Endothelial cell of umbilical vein (primary cell): Measurements from ENCODE around the gene KISS1R. TPM values are rescaled to one million over a fixed set of nuclear protein-coding genes. Genes with fewer than 3 reads are reported as not detected.

Source experiments
- BruUV-seq: library from RNA; stranded (reverse); fragments of 400-500 nt; replicated peaks from 2 replicates; lab custom pipeline; 2021; lab: Mats Ljungman, UMichigan
- CTCF ChIA-PET: fragments of 300-600, 350-600 bp; sonication (Branson Sonifier 250); formaldehyde crosslinking; loops from one replicate; lab custom pipeline; 2021; ENCODE audit warnings: antibody characterized with exemption, inconsistent platforms; lab: Charles Lee
- POLR2A ChIA-PET: fragments of 300-600, 350-600 bp; sonication (Branson Sonifier 250); formaldehyde crosslinking; loops from one replicate; lab custom pipeline; 2021; ENCODE audit warnings: antibody characterized with exemption, inconsistent platforms; lab: Charles Lee
- DNase-seq: peaks from one replicate; pipeline ENCODE4 v3.0.0-alpha.2; 2011; ENCODE audit warnings: low read depth, low spot score
- FAIRE-seq: peaks from 2 replicates; lab custom pipeline; 2011; peaks lifted over from hg19 to GRCh38; lab: Jason Lieb, UNC
- H2AFZ ChIP-seq: 2 replicates; pipeline ENCODE4 v1.6.0; 2012; ENCODE audit warnings: low read depth, low read length, control low read depth, inconsistent platforms
- H3K27ac ChIP-seq: 2 replicates; pipeline ENCODE4 v1.5.1; 2011; ENCODE audit warnings: low read depth, mild to moderate bottlenecking, control low read depth, low read length, moderate library complexity; ENCODE audit not compliant: insufficient read depth
- H3K27me3 ChIP-seq, 2 experiments: 2 replicates each; pipeline versions ENCODE4 v1.6.0 to v1.6.1; 2011; ENCODE audit warnings: low read length in 2 of 2, mixed read lengths in 1 of 2; ENCODE audit not compliant: control insufficient read depth in 2 of 2, insufficient read depth in 2 of 2
- H3K36me3 ChIP-seq, 2 experiments: 2 replicates in 1 of 2; 3 replicates in 1 of 2; pipeline ENCODE4 v1.5.1; 2011; ENCODE audit warnings: low read length in 2 of 2, mild to moderate bottlenecking in 1 of 2, moderate library complexity in 1 of 2; ENCODE audit not compliant: control insufficient read depth in 2 of 2, insufficient read depth in 2 of 2; ENCODE audit errors: extremely low read depth in 1 of 2
- H3K4me1 ChIP-seq: 3 replicates; pipeline ENCODE4 v1.5.1; 2011; ENCODE audit warnings: mild to moderate bottlenecking, low read length; ENCODE audit not compliant: control insufficient read depth, insufficient read depth; ENCODE audit errors: extremely low read depth
- H3K4me2 ChIP-seq: 2 replicates; pipeline ENCODE4 v1.6.1; 2011; ENCODE audit warnings: low read length, control low read depth, mixed read lengths; ENCODE audit not compliant: insufficient read depth
- H3K4me3 ChIP-seq, 3 experiments: fragments of 200-600 bp in 1 of 3; sonication (generic), shearing (Covaris generic) in 1 of 3; replicated peaks in 1 of 3; 2 replicates each; pipeline ENCODE4 v1.5.1; 2011 to 2016; ENCODE audit warnings: control low read depth in 3 of 3, low read length in 3 of 3, mild to moderate bottlenecking in 2 of 3, inconsistent platforms in 1 of 3, low read depth in 1 of 3, moderate library complexity in 1 of 3; ENCODE audit not compliant: insufficient read depth in 1 of 3
- H3K79me2 ChIP-seq: 2 replicates; pipeline ENCODE4 v1.6.0; 2012; ENCODE audit warnings: low read length, inconsistent platforms; ENCODE audit not compliant: control insufficient read depth, insufficient read depth
- H3K9ac ChIP-seq: replicated peaks from 2 replicates; pipeline ENCODE3; 2011; ENCODE audit warnings: low read length, control low read depth; ENCODE audit not compliant: insufficient read depth; ENCODE audit errors: extremely low read depth
- H3K9me1 ChIP-seq: replicated peaks from 3 replicates; pipeline ENCODE4 v1.6.0; 2011; ENCODE audit warnings: mild to moderate bottlenecking, low read length; ENCODE audit not compliant: control insufficient read depth, insufficient read depth; ENCODE audit errors: extremely low read depth
- H3K9me3 ChIP-seq: replicated peaks from 2 replicates; pipeline ENCODE4 v1.5.1; 2012; ENCODE audit warnings: low read length, inconsistent platforms; ENCODE audit not compliant: control insufficient read depth, insufficient read depth
- H4K20me1 ChIP-seq: replicated peaks from 2 replicates; pipeline ENCODE3; 2011; ENCODE audit warnings: mild to moderate bottlenecking, low read length; ENCODE audit not compliant: control insufficient read depth, insufficient read depth; ENCODE audit errors: extremely low read depth
- CTCF ChIP-seq, 2 donors: IDR thresholded peaks; 1 replicate in 1 of 2; 2 replicates in 1 of 2; pipeline ENCODE4 v1.5.1; 2011; ENCODE audit warnings: low read length in 2 of 2, mild to moderate bottlenecking in 2 of 2, moderate library complexity in 2 of 2, control low read depth in 1 of 2, inconsistent platforms in 1 of 2, low read depth in 1 of 2; ENCODE audit not compliant: insufficient read depth in 1 of 2; ENCODE audit errors: extremely low read depth in 1 of 2
- EZH2 ChIP-seq: IDR thresholded peaks from 2 replicates; pipeline ENCODE4 v1.6.1; 2012; ENCODE audit warnings: borderline replicate concordance, low read depth, mild to moderate bottlenecking, moderate library complexity, low read length, inconsistent platforms; ENCODE audit not compliant: severe bottlenecking
- FOS ChIP-seq: IDR thresholded peaks from 2 replicates; pipeline ENCODE4 v1.6.1; 2011; ENCODE audit warnings: mild to moderate bottlenecking, low read length, moderate library complexity, borderline replicate concordance; ENCODE audit not compliant: insufficient read depth
- GATA2 ChIP-seq: IDR thresholded peaks from 2 replicates; pipeline ENCODE4 v1.7.0; 2011; ENCODE audit warnings: low read depth, mild to moderate bottlenecking, moderate library complexity, mixed read lengths, low read length; ENCODE audit not compliant: insufficient read length, insufficient read depth
- JUN ChIP-seq: IDR thresholded peaks from 2 replicates; pipeline ENCODE4 v1.6.1; 2011; ENCODE audit warnings: borderline replicate concordance, low read depth; ENCODE audit not compliant: insufficient read length, insufficient read depth
- MAX ChIP-seq: IDR thresholded peaks from 2 replicates; pipeline ENCODE4 v1.6.1; 2011; ENCODE audit not compliant: insufficient read depth, insufficient read length
- MYC ChIP-seq: IDR thresholded peaks from one replicate; pipeline ENCODE4 v1.6.1; 2011; ENCODE audit warnings: mild to moderate bottlenecking, low read depth, low read length
- POLR2A ChIP-seq: IDR thresholded peaks from 2 replicates; pipeline ENCODE4 v1.6.1; 2012; ENCODE audit warnings: low read depth, mild to moderate bottlenecking, control low read depth, low read length
- POLR2AphosphoS5 ChIP-seq: IDR thresholded peaks from 2 replicates; pipeline ENCODE4 v1.6.1; 2012; ENCODE audit warnings: low read depth, mild to moderate bottlenecking, control low read depth, low read length, moderate library complexity; ENCODE audit not compliant: insufficient read depth
- dilution Hi-C: fragments of 300-500 bp; cut with MboI; formaldehyde crosslinking; loops from one replicate; pipeline ENCODE4 v1.15.0; 2019; ENCODE audit warnings: low sequenced_read_pairs; ENCODE audit not compliant: extremely low pct_ligation_motif_present
- intact Hi-C: fragments of 100-400 bp; cut with micrococcal nuclease; formaldehyde crosslinking; loops from one replicate; pipeline ENCODE4 v1.10.0; 2022
- polyA plus RNA-seq, 4 experiments: library from polyadenylated mRNA; depleted of rRNA in 3 of 4; stranded (reverse) in 3 of 4; unstranded in 1 of 4; fragments of >200 nt; gene quantifications; 2 replicates each; pipeline versions ENCODE4 v1.2.1 to v1.2.3, GENCODE V29; 2011 to 2012; ENCODE audit warnings: missing spikeins in 1 of 4
- total RNA-seq: library from RNA; stranded (reverse); gene quantifications from 2 replicates; pipeline ENCODE4 v1.2.3, GENCODE V29; 2021

The KISS1R gene
- total and polyA plus RNA-seq, 2 donors (not counting 3 experiments of a cell fraction or from before 2014, with no cell fraction given) = not detected

GRCh38 chr19:937259-937694 is 20.1 kb downstream of the KISS1R start:
- no TSS peak for BruUV-seq
- Histone ChIP-seq H3K27ac (no peak overlapping the region), H2AFZ (no peak overlapping the region), H3K4me3 (no peak overlapping the region), H3K4me2 (no peak overlapping the region), H3K4me1 (peaks cover 30% of the 10 kb centered on the region), H4K20me1 (no peaks in the 10 kb centered on the region), H3K9ac (no peak overlapping the region), H3K9me1 (no peaks in the 10 kb centered on the region), H3K27me3 (no peaks in the 10 kb centered on the region), H3K9me3 (no peaks in the 10 kb centered on the region), H3K36me3 (no peaks in the 10 kb centered on the region), H3K79me2 (peaks cover 2% of the 10 kb centered on the region)
- ChIA-PET CTCF (no interaction called here), POLR2A (no interaction called here)
- TF ChIP-seq GATA2 (no peak), CTCF (IDR thresholded peaks at IDR 0.05; ENCODE audit: extremely low read depth in 1 of 2, insufficient read depth in 1 of 2, low read depth in 1 of 2, low read length in 2 of 2) (no peak), EZH2 (no peak), FOS (no peak), JUN (no peak), POLR2A (no peak), MAX (no peak), POLR2AphosphoS5 (no peak), MYC (no peak)
- dilution Hi-C loops = no loop called here
- intact Hi-C loops = loop anchor here (10.0 kb wide), 1 partner anchor 168 kb away; the partner anchor contains the start of gene GPX4
- no peak for FAIRE-seq
- no peak for DNase-seq
